Muscle layer of duodenum (tissue), 2 donors: ENCODE measurements around the gene PHRF1.
"Not testable (repeated sequence)": the region's sequence is repeated elsewhere in the genome, so short reads cannot be mapped to it uniquely, and the experiment has no call there.

Experiments
- H3K27ac ChIP-seq: one replicate; pipeline ENCODE4 v1.7.0; 2013; ENCODE audit warnings: mild to moderate bottlenecking, low read length
- H3K27me3 ChIP-seq: one replicate; pipeline ENCODE4 v1.7.0; 2013; ENCODE audit warnings: low read depth, mild to moderate bottlenecking, control low read depth, low read length
- H3K36me3 ChIP-seq, 2 donors: one replicate each; pipeline ENCODE4 v1.7.0; 2013; ENCODE audit warnings: low read length in 2 of 2, control low read depth in 1 of 2, mild to moderate bottlenecking in 1 of 2; ENCODE audit not compliant: insufficient read depth in 2 of 2, control insufficient read depth in 1 of 2
- H3K4me1 ChIP-seq, 2 donors: one replicate each; pipeline ENCODE4 v1.7.0; 2013; ENCODE audit warnings: low read length in 2 of 2, mild to moderate bottlenecking in 2 of 2, control low read depth in 1 of 2, moderate library complexity in 1 of 2; ENCODE audit not compliant: insufficient read depth in 2 of 2, control insufficient read depth in 1 of 2
- H3K4me3 ChIP-seq, 2 donors: one replicate each; pipeline ENCODE4 v1.7.0; 2013; ENCODE audit warnings: low read length in 2 of 2, low read depth in 1 of 2, mild to moderate bottlenecking in 1 of 2
- H3K9me3 ChIP-seq, 2 donors: one replicate each; pipeline ENCODE4 v1.7.0; 2013; ENCODE audit warnings: low read length in 2 of 2, control low read depth in 1 of 2, mild to moderate bottlenecking in 1 of 2; ENCODE audit not compliant: control insufficient read depth in 1 of 2
- donor health status: healthy.

Gene PHRF1

DNA sequence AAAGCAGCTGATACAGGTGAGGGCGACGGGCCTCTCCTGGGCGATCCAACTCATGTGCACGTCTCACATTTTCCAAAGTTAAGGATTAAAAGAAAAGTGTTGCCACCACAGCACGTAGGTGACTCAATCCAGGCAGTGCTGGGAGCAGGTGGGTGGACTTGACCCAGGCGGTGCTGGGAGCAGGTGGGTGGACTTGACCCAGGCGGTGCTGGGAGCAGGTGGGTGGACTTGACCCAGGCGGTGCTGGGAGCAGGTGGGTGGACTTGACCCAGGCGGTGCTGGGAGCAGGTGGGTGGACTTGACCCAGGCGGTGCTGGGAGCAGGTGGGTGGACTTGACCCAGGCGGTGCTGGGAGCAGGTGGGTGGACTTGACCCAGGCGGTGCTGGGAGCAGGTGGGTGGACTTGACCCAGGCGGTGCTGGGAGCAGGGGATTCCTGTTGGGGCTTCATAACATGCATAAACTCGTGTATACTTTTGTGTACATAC is 71.4 kb downstream of the PHRF1 start:
- not testable (repeated sequence) for H3K27ac ChIP-seq, H3K9me3 ChIP-seq, H3K4me1 ChIP-seq, H3K4me3 ChIP-seq, H3K27me3 ChIP-seq
- peaks cover 0 to 25% of the 10 kb centered on the region in 2 donors for H3K36me3 ChIP-seq

- no peaks in the 10 kb centered on the region for H3K27me3 ChIP-seq
- no peaks in the 10 kb centered on the region for H3K9me3 ChIP-seq
- H3K4me1 ChIP-seq: no peaks in the 10 kb centered on the region
- no peak overlapping the region for H3K4me3 ChIP-seq
- H3K27ac ChIP-seq: no peak overlapping the region
- peaks cover 0 to 20% of the 10 kb centered on the region in 2 donors for H3K36me3 ChIP-seq
Measured at GRCh38 chr11:650482-650881, 74.2 kb downstream of the PHRF1 start.

DNA sequence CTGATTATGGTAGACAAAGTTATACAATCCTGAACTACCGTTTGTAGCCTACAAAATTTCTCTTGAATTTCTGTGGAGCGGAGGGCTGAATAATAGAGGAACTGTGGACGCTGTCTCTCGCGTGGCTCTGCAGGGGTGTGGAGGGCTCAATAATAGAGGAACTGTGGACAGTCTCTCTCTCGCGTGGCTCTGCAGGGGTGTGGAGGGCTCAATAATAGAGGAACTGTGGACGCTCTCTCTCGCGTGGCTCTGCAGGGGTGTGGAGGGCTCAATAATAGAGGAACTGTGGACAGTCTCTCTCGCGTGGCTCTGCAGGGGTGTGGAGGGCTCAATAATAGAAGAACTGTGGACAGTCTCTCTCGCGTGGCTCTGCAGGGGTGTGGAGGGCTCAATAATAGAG is 76.9 kb downstream of the PHRF1 start:
- peaks cover 0 to 20% of the 10 kb centered on the region in 2 donors for H3K36me3 ChIP-seq
- H3K4me3 ChIP-seq: not testable (repeated sequence)

DNA sequence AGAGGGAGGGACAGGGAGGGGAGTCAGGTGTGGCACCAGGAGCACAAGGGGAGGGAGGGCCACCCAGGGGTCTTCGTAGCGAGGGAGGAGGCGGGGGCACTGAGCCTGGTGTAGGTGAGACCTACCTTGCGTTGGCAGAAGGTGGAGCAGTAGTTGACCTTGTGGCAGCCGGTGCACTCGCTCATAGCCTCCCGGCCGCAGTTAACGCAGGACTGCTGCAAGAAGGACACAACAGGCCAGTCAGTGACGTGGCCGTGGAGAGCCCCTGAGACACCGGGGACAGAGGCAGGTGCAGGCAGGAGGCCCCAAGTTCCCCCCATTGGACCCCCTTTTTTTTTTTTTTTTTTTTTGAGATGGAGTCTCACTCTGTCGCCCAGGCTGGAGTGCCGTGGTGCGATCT is 77.6 kb downstream of the PHRF1 start:
- Histone ChIP-seq H3K4me1 (no peaks in the 10 kb centered on the region), H3K36me3 (peaks cover 0 to 26% of the 10 kb centered on the region in 2 donors), H3K27ac (no peak overlapping the region), H3K9me3 (no peaks in the 10 kb centered on the region), H3K4me3 (no peak overlapping the region), H3K27me3 (no peaks in the 10 kb centered on the region)

More for the DNA sequence above, 76.9 kb downstream of the PHRF1 start:
- H3K9me3 ChIP-seq, H3K27ac ChIP-seq, H3K27me3 ChIP-seq, H3K4me1 ChIP-seq: not testable (repeated sequence)

GRCh38 chr11:654444-654843 is 78.2 kb downstream of the PHRF1 start:
- not testable (repeated sequence) for H3K4me3 ChIP-seq, H3K4me1 ChIP-seq, H3K27me3 ChIP-seq, H3K9me3 ChIP-seq, H3K27ac ChIP-seq
- peaks cover 0 to 31% of the 10 kb centered on the region in 2 donors for H3K36me3 ChIP-seq

DNA sequence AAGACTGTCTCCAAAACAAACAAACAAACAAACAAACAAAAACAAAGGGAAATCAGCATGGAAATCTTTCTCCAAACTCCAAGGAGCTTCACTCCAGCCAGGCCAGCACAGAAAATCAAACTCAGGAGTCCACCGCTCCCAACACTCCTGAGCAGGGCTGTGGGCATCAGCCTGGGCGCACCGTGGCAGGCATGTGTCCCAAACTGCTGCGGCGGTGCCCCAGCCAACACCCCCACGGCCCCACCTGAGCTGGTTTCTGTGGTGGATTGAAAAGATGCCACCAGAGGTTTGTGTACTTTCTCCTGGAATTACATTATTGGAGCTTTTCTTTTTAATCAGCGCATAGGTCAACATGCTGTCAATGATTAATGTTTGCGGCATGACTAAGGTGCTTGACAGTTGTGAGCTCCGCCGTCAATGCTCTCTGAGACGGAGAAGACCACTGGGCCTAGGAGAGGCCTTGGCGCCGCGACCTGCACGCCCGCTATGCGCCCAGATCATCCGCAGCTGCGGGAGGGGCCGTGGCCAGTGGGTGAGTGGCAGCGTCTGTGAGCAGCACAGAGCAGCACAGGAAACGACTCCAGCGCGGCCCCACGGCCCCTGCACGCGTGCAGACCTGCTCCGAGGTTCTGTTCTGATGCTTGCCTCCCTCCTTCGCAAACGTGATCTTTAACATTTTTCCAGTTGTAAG is 78.9 kb downstream of the PHRF1 start:
- Histone ChIP-seq H3K27ac (no peak overlapping the region), H3K27me3 (no peaks in the 10 kb centered on the region), H3K4me1 (no peaks in the 10 kb centered on the region), H3K36me3 (peaks cover 0 to 38% of the 10 kb centered on the region in 2 donors), H3K9me3 (no peaks in the 10 kb centered on the region), H3K4me3 (no peak overlapping the region)

DNA sequence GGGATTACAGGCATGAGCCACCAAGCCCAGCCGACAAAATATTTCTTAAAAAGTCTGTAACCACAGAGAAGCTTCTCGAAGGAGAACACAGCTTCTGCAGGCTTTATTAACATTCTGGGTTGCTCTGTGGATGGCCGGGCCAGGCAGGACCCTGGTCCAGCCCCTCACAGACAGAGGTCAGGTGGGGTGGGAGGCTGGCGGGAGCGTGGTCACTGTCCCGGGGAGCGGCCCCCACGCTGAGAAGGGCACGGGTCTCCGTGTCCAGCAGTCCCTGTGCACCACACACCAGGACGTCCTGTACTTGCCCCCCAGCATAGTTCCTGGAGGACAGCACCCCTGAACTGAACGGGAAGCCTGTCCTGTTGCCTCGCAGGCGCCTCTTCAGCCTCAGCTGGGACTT is 80.2 kb downstream of the PHRF1 start:
- H3K27ac ChIP-seq: no peak overlapping the region
- no peaks in the 10 kb centered on the region for H3K9me3 ChIP-seq
- H3K4me3 ChIP-seq: no peak overlapping the region

DNA sequence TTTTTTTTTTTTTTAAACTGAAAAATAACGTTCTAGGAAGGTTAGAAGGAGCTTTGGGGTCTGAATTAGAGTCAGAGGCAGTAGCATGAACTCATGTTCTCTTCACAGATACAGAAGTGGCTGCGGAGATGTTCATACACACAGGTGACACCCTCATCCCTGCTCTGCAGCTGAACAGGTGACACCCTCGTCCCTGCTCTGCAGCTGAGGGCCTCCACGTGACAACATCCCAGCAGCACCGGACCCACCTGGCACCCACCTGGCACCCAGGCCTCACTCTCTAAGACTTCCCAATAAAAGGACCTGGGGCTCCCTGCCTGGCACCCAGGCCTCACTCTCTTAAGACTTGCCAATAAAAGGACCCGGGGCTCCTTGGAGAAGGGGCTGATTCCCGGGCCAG is 80.6 kb downstream of the PHRF1 start:
- Histone ChIP-seq H3K4me3 (no peak overlapping the region), H3K9me3 (no peaks in the 10 kb centered on the region), H3K27me3 (no peaks in the 10 kb centered on the region), H3K36me3 (peaks cover 0 to 36% of the 10 kb centered on the region in 2 donors), H3K27ac (no peak overlapping the region), H3K4me1 (no peaks in the 10 kb centered on the region)

More for the DNA sequence above, 80.2 kb downstream of the PHRF1 start:
- no peaks in the 10 kb centered on the region for H3K4me1 ChIP-seq
- no peaks in the 10 kb centered on the region for H3K27me3 ChIP-seq
- H3K36me3 ChIP-seq: peaks cover 0 to 36% of the 10 kb centered on the region in 2 donors

DNA sequence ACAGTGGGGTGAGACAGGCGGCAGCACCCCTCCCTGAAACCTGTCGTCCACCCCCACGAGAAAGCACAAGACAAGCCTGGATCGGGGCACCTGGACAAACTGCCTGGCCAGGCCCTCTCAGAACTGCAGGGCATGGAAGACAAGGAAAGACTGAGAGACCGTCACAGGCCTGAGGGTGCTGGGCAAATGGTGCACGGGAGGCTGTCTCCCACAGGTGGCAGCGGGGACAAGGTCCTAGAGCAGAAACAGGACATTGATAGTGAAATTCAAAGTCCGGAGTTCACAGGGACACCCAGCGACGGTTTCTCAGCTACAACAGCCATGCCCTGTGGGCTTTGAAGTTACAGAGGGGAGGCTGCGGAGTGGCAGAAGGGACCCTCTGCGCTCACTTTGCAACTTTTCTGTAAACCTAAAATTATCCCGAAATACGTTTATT is 81.4 kb downstream of the PHRF1 start:
- Histone ChIP-seq H3K9me3 (no peaks in the 10 kb centered on the region), H3K4me3 (no peak overlapping the region), H3K27me3 (no peaks in the 10 kb centered on the region), H3K27ac (no peak overlapping the region), H3K4me1 (no peaks in the 10 kb centered on the region), H3K36me3 (peaks cover 0 to 36% of the 10 kb centered on the region in 2 donors)

GRCh38 chr11:659532-660085 is 83.3 kb downstream of the PHRF1 start:
- Histone ChIP-seq H3K27me3 (no peaks in the 10 kb centered on the region), H3K4me1 (no peaks in the 10 kb centered on the region), H3K36me3 (peaks cover 0 to 28% of the 10 kb centered on the region in 2 donors), H3K4me3 (no peak overlapping the region), H3K27ac (no peak overlapping the region), H3K9me3 (no peaks in the 10 kb centered on the region)

- Histone ChIP-seq H3K27me3 (no peaks in the 10 kb centered on the region), H3K4me3 (no peak overlapping the region), H3K36me3 (peaks cover 0 to 28% of the 10 kb centered on the region in 2 donors), H3K9me3 (no peaks in the 10 kb centered on the region), H3K4me1 (no peaks in the 10 kb centered on the region), H3K27ac (no peak overlapping the region)
Measured at GRCh38 chr11:660281-660680, 84.0 kb downstream of the PHRF1 start.
